NCI-H2171 treated with DMSO at 0.1 percent for 48 hours (cell line): ENCODE results near the gene PMEPA1.

Experiments used
- DNase-seq: peaks from one replicate; lab custom pipeline; 2025; lab: John Stamatoyannopoulos, UW

Gene PMEPA1

GRCh38 chr20:57711311-57711712 is 1.5 kb upstream of the PMEPA1 start:
- DNase-seq = no peak

- no peak for DNase-seq
Observed at GRCh38 chr20:57710841-57711240, 1.0 kb upstream of the PMEPA1 start.

GRCh38 chr20:57708694-57709673 is 831 bp downstream of the PMEPA1 start:
- DNase-seq = no peak

GRCh38 chr20:57707849-57708693 is 1.7 kb downstream of the PMEPA1 start:
- DNase-seq = no peak

- DNase-seq = no peak
Observed at GRCh38 chr20:57707320-57707719, 2.5 kb downstream of the PMEPA1 start.

- no peak for DNase-seq
Observed at GRCh38 chr20:57705127-57705899, 4.5 kb downstream of the PMEPA1 start.

GRCh38 chr20:57704245-57704644 is 5.6 kb downstream of the PMEPA1 start:
- DNase-seq = no peak

GRCh38 chr20:57703013-57703412 is 6.8 kb downstream of the PMEPA1 start:
- no peak for DNase-seq

- no peak for DNase-seq
Observed at GRCh38 chr20:57702521-57702920, 7.3 kb downstream of the PMEPA1 start.

GRCh38 chr20:57702091-57702490 is 7.7 kb downstream of the PMEPA1 start:
- DNase-seq = peak; percentile 86

GRCh38 chr20:57701651-57702050 is 8.2 kb downstream of the PMEPA1 start:
- no peak for DNase-seq

- DNase-seq = peak; percentile 15
Observed at GRCh38 chr20:57701090-57701489, 8.7 kb downstream of the PMEPA1 start.

- no peak for DNase-seq
Observed at GRCh38 chr20:57699395-57699794, 10.4 kb downstream of the PMEPA1 start.

- no peak for DNase-seq
Observed at GRCh38 chr20:57698867-57699275, 10.9 kb downstream of the PMEPA1 start.

- peak; percentile 27 for DNase-seq
Observed at GRCh38 chr20:57698116-57698866, 11.5 kb downstream of the PMEPA1 start.

GRCh38 chr20:57697543-57697942 is 12.3 kb downstream of the PMEPA1 start:
- DNase-seq = no peak

- DNase-seq = peak; percentile 44
Observed at GRCh38 chr20:57696401-57696961, 13.3 kb downstream of the PMEPA1 start.

- DNase-seq = peak; percentile 70
Observed at GRCh38 chr20:57695940-57696339, 13.9 kb downstream of the PMEPA1 start.

- DNase-seq = no peak
Observed at GRCh38 chr20:57695012-57695411, 14.8 kb downstream of the PMEPA1 start.

- no peak for DNase-seq
Observed at GRCh38 chr20:57694481-57694880, 15.3 kb downstream of the PMEPA1 start.
